Skin epidermis (tissue), 12 donors: ENCODE results near the gene HEG1.

Experiments used
- H3K27ac ChIP-seq, 21 experiments: fragments of 200-600 bp; sonication (generic) in 11 of 21; one replicate each; pipeline ENCODE4 v1.5.0; 2020; ENCODE audit warnings: mild to moderate bottlenecking in 3 of 21, inconsistent platforms in 2 of 21, moderate library complexity in 2 of 21
- H3K4me3 ChIP-seq, 7 experiments: fragments of 200-600 bp; sonication (generic) in 2 of 7; one replicate each; pipeline ENCODE4 v1.5.0; 2020; ENCODE audit warnings: inconsistent platforms in 2 of 7, mild to moderate bottlenecking in 2 of 7, moderate library complexity in 1 of 7

The HEG1 gene

DNA sequence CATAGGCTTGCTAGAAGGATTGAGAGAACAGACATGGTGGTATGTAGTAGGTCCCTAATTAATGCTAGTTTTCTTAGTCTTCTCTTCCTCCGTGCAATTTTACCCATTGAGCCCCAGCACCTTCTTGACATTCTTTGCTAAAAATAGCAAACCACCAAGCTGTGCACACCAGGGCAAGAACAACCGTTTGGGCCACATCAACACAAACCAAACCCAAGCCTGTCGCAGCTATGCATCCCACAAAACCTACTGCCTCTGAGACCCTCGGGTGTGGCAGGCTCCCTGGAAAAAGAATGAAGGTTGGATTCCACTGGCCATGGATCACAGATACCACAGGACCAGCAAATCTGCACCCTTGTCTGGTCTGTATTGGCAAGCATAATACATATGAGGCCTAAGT is 27.1 kb downstream of the HEG1 start:
- H3K27ac ChIP-seq = no peak overlapping the region
- H3K4me3 ChIP-seq = no peak overlapping the region

DNA sequence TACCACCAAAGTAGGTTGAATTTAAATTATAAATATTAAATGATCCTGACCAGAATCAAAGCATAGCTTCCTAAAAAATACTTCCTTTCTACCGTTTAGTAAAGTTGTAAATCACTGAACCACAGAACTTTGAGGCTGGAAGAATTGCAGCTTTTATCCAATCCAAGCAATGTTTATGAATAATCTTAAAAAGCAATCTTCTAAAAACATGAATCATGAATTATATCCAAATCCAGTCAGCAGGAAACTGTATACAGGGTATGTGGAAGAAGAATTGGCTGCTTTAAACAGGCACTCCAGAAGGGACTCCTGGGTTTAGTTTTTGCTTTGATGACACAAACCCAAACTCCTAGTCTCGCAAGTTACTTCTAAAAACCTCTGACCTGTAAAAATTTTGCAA is 30.2 kb downstream of the HEG1 start:
- Histone ChIP-seq H3K4me3 (no peak overlapping the region), H3K27ac (no peak overlapping the region)

DNA sequence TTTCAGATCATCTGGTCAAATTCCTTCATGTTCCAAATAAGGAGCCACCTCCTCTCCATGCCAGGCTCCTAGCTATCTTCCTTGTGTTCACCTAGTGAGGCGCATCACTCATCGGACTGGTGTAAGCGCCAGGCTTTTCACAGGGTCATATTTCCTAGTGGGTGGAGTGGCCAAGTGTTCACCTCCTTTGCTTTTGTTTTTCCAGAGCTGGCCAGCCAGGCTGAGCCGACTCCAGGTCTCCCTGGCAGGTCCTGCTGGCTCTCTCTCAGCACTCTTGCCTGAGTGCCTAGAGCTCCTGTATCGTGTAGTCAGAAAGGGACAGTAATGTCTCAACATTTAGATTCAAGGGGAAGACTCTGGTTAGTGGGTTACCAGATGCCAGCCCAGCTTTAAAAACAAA is 31.0 kb downstream of the HEG1 start:
- no peak overlapping the region for H3K4me3 ChIP-seq
- peak overlapping the region in 6 of 21 experiments; percentile 1 to 71 (median 36) for H3K27ac ChIP-seq

DNA sequence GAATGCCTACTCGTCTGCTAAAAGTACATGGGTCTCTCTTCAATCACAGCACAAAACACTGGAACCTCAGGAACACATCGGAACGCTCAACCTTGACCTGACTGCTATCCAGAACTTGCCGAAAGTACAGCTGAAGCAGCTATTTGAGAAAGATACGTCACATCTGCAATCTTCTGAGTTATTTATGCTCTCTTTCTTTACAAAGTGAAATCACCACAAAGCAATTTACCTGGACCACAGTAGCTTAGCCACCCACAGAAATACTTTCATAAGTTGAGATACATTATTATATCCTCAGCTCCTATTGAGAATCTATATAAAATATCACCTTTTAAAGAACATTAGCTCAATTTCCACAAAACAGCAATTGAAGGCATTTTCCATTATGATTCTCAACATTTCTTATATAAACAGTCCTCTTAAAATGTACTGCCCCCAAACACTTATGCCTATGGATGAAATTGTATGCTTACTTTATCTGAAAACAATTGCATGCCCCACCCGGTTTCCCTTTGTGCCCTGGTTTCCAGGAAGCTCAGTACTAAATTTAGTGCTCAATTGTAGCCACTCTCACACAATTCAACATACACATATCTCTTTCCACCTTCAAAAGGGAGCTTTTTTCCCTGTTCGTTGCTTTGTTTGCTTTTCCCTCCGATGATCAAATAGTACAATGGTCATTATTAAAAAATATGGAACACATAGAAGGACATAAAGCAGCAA is 31.8 kb downstream of the HEG1 start:
- H3K4me3 ChIP-seq = no peak overlapping the region
- H3K27ac ChIP-seq = peak overlapping the region in 3 of 21 experiments; percentile 1 to 71 (median 51)

- H3K4me3 ChIP-seq = no peak overlapping the region
- peak overlapping the region in 3 of 21 experiments; percentile 18 to 26 (median 23) for H3K27ac ChIP-seq
Measured at GRCh38 chr3:125022206-125022605, 33.6 kb downstream of the HEG1 start.

DNA sequence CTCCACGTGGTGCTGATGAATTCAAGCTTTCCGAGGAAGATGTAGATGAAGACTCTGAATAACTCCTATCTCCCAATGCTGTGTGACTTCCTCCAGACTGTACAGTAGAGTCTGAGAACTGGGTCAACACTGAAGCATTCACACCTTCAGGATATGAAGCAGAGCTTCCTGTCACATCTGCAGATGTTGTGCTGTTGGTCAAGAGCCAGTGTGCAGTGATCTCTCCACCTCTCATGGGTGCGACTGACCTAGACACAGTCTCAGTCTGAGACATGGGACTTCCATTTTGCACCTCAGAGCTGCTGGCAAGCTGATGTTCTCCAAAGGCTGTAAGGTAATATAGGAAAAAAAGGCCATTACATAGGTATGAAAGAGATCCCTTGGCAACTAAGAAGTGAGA is 36.5 kb downstream of the HEG1 start:
- no peak overlapping the region for H3K4me3 ChIP-seq
- no peak overlapping the region for H3K27ac ChIP-seq

GRCh38 chr3:125017406-125017805 is 38.4 kb downstream of the HEG1 start:
- Histone ChIP-seq H3K27ac (no peak overlapping the region), H3K4me3 (no peak overlapping the region)

- H3K27ac ChIP-seq = no peak overlapping the region
- H3K4me3 ChIP-seq = no peak overlapping the region
Measured at GRCh38 chr3:125014570-125015179, 41.1 kb downstream of the HEG1 start.

DNA sequence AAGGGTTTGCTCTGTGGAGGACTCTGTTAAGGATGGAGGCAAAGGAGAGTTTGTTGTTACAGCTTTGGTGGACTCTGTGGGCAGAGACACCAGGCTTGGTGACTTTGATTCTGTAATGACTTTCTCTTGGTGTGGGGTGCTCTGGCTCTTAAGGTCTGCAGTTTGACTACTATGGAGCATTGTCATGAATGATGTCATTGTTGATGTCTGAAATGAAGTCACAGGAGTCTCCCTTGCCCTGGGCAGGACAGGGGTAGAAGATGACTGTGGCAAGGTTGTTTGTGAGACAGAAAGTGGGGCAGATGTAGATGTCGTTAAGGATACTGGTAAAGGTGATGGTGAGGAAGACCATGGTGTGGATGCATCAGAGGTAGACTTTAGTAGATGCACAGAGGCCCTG is 42.7 kb downstream of the HEG1 start:
- Histone ChIP-seq H3K4me3 (no peak overlapping the region), H3K27ac (no peak overlapping the region)

DNA sequence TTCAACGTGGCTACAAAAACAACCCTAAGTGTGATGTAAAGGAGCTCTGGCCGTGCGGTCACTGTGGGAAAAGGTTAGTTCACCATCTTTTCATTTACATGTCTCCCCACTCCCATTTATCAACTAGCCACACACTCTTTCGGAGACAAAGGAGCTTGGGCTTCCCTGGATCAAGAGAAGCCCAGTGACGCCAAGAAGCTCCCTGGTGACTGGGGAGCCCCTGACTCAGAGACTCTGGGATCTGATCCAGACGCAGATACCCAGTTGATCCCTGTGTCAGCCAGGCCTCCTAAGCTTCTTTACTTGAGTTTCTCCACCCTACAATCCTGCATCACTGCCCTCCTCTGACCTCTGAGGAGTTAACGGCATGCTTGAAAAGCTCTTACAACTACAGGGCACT is 43.9 kb downstream of the HEG1 start:
- Histone ChIP-seq H3K4me3 (no peak overlapping the region), H3K27ac (no peak overlapping the region)

- Histone ChIP-seq H3K27ac (no peak overlapping the region), H3K4me3 (no peak overlapping the region)
Measured at GRCh38 chr3:125010393-125010792, 45.4 kb downstream of the HEG1 start.

- H3K4me3 ChIP-seq = no peak overlapping the region
- H3K27ac ChIP-seq = no peak overlapping the region
Measured at GRCh38 chr3:125008766-125009165, 47.0 kb downstream of the HEG1 start.

DNA sequence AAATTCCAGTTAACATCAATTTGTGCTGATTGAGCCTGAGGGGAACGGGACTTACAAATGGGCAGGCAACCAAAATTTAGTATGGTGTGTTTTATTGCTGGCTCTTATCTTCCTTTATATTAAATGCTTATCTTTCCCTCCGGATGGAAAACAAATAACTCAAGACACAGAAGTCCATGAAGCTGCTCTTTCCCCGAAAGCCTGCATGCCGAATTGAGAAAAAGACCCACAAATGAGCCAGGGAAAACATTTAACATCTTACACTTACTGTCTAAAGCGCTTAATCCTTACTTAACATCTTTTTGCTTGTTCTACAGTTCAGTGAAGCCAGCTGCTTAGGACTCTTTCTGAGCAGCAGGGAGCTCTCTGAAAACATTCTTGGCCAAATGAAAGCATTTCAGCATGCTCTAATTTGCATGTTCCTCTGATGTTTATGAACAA is 49.5 kb downstream of the HEG1 start:
- Histone ChIP-seq H3K4me3 (no peak overlapping the region), H3K27ac (no peak overlapping the region)

- Histone ChIP-seq H3K27ac (no peak overlapping the region), H3K4me3 (no peak overlapping the region)
Measured at GRCh38 chr3:125005676-125006075, 50.1 kb downstream of the HEG1 start.

GRCh38 chr3:125005222-125005621 is 50.6 kb downstream of the HEG1 start:
- Histone ChIP-seq H3K27ac (no peak overlapping the region), H3K4me3 (no peak overlapping the region)

DNA sequence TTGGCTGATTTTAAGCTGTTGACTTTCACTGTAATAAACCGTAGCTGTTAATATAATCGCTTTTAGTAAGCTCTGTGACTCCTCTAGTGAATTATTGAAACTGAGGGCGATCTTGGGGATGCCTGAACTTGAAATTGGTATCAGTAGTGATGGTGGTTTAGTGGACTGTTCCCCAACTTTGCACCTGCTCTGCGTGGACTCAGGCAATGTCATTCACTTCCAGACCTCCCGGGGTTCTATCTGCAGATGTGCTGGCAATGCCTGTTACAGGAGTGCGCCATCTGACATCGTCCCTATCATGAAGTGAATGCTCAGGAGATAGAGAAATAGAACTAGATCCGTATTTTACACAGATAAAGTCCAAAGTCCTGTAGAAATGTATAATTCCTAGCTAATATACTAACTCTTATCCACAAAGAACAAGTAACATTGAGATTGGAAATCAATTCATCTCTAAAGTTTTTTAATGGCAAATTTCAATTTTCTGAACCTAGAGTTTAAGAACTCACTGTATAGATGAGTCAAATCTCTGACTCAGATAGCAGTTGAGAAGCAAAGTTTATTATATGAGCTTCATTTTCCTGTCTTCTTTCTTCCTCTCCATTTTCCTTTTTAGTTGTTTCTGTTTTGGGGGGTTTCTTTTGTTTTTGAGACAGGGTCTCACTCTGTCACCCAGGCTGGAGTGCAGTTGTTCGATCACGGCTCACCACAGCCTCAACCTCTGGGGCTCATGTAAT is 51.8 kb downstream of the HEG1 start:
- no peak overlapping the region for H3K4me3 ChIP-seq
- no peak overlapping the region for H3K27ac ChIP-seq

DNA sequence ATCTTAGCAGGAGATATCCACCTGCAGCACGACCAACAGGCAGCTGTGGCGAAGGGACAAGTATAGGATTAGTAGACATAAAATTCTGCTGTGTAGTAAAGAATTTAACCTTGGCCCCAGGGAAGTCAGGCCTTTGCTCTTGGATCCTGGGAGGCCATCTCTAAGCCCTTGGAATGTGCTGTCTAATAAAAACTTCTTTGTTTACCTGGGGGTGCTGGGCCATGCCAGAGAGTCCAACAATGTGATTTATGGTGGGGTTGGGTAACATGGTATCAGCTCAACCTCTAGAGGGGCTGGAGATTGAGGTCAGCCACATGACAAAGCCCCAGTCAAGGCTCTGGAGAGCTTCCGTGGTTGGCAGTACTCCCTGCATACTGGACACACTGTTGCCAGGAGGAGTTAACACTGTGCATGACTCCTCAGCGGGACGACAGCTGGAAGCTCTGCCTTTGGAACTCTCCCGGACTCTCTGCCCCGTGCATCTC is 52.4 kb downstream of the HEG1 start:
- no peak overlapping the region for H3K27ac ChIP-seq
- H3K4me3 ChIP-seq = no peak overlapping the region

- Histone ChIP-seq H3K4me3 (no peak overlapping the region), H3K27ac (no peak overlapping the region)
Measured at GRCh38 chr3:125002414-125003368, 53.1 kb downstream of the HEG1 start.

- Histone ChIP-seq H3K4me3 (no peak overlapping the region), H3K27ac (peak overlapping the region in 1 of 21 experiments; percentile 21)
Measured at GRCh38 chr3:125001557-125002413, 54.0 kb downstream of the HEG1 start.
